AG08395 (cell line): ENCODE data around the gene NUDT8.

Source experiments
- DNase-seq: peaks from one replicate; pipeline ENCODE4 v3.0.0; 2012; ENCODE audit warnings: mixed read lengths, low spot score

NUDT8 gene, protein sequence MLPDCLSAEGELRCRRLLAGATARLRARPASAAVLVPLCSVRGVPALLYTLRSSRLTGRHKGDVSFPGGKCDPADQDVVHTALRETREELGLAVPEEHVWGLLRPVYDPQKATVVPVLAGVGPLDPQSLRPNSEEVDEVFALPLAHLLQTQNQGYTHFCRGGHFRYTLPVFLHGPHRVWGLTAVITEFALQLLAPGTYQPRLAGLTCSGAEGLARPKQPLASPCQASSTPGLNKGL

DNA sequence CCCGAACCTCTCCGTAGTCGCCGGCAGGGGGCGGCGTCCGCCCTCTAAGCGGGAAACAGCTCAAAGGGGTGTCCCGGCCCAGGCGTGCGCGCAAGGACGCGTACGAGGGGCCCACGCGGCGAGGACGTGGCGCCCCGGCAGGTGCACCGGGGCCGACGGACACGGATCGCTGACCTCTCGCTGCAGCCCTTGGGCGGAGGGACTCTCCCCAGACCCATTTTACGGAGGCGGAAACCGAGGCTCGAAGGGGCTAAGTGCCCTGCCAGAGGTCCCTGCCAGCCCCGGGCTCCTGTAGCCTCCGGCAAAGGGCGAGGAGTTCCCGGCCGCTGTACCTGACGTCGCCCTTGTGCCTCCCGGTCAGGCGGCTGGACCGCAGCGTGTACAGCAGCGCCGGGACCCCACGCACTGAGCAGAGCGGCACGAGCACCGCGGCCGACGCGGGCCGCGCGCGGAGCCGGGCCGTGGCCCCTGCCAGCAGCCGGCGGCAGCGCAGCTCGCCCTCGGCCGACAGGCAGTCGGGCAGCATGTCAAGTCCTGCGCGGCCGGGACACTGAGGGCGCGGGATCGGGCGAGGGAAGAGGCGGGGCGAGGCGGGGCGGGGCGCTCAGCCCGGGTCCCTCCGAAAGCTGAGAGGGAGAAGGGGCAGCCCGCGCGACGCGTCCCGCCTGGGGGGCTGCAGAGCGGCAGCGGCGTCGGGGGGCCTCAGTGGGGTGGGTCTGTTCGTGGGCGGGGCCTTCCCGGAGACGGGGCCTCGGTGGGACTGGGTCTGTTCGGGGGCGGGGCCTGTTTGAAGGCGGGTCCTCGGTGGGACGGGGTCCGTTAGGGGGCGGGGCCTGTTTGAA is at the start of gene NUDT8:
TSS of gene NUDT8 (minus strand) at position 552 of the 842 bp plus-strand sequence. CDS start at position 526, 26 bp downstream.
- DNase-seq = peak; percentile 83

DNA sequence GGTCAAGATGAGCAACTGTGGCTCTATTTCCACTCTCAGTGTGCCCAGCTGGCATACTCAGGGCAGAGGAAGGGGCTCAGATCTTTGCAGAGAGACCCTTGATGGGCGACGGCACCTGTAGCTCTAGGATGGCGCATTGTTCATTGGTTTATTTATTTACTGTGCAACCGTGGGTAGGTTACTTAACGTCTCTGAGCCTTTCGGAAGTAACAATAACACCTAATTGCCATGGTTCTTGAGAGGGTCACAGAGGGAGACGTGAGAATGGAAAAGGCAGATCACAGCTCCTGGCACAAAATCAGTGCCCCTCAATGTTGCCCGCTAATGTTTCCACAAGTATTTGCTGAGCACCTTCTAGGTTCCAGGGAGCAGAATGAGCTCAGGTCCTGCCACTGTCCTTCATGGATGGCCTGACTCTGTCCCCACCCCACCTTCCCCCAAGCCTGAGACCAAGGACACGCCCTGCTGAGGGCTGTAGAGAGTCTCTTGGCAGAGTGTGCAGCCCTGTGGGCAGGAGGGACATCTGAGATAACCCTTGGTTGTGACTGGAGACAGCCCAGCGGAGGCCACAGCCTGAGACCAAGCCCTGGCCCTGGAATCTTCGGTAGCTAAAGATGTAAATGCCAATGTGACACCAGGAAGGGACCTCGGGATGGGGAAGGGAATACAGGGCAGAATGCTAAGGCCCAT is 45.5 kb upstream of the NUDT8 start:
- no peak for DNase-seq

DNA sequence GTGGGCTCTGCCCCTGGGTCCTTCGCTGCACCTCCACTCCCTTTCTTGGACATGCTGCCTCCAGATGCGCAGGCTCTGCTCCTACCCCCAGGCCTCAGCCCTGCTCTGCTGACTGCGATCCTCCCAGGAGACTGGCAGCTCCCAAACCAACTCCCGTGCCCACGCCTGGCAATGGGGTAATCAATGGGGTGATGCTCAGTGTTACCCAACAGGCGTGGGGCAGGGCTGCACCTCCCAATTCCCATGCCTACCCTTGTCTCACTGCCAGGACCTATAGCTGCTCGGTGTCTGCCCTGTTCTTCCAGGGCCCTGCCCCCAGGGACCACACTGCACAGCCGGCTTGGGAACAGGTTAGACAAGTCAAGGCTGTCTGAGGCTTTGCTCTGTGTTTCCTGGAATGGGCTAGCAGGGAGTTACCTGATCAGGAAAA is 44.7 kb upstream of the NUDT8 start, which contains the start of gene ALDH3B2:
TSS of gene ALDH3B2 (minus strand) at position 182 of the 430 bp plus-strand sequence. CDS start 7,688 bp downstream, outside the sequence.
- DNase-seq = no peak

DNA sequence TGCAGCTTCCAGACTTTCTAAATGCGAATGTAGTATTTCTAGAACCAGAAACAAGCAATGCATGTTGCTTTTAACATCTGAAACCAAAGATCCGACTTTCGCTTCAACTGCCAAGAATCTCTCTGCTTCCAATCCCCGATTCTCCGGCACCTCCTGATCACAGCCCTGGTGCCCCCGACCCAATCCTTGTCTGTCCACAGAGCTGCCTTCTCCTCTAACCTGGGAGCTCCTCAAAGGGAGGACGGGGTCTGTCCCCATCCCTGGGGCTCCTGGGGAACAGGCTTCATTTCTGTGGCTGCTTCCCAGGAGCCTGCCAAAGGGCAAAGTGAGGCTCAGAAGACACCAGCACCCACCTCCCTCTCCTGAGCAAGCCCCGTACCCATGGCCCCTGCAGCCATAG is 44.2 kb upstream of the NUDT8 start:
- DNase-seq = no peak

DNA sequence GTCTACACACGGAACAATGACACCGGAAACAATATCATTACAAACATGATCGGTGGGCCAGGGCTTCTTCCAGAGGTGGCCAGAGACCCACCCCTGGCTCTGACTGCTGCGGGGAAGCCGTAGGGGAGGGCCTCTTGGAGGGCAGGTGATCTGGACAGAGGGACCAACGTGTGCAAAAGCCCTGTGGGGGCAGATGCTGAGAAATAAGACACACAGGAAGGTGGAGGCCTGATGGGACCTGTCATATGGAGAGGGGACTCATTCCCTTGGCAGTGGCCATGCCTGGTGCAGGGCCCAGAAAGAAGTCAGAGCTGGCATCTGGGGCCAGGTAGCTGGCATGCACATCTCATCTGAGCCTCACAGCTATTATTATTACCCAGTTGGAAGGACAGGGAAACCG is 43.6 kb upstream of the NUDT8 start:
- DNase-seq = no peak

DNA sequence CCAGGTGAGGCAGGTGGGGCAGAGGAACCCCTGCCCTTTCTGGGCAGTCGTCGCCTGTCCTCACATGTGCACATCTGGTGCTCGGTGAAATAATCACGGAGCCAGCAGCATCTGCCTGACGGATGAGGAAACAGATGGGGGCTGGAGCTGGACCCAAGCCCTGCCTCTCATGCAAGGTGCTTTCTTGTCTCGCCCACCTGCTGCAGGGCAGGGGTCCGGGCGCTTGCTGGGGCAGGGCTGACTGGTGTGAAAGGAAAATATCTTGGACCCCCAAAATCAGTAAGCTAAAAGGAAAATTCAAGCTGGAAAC is 41.4 kb upstream of the NUDT8 start:
- DNase-seq = no peak

DNA sequence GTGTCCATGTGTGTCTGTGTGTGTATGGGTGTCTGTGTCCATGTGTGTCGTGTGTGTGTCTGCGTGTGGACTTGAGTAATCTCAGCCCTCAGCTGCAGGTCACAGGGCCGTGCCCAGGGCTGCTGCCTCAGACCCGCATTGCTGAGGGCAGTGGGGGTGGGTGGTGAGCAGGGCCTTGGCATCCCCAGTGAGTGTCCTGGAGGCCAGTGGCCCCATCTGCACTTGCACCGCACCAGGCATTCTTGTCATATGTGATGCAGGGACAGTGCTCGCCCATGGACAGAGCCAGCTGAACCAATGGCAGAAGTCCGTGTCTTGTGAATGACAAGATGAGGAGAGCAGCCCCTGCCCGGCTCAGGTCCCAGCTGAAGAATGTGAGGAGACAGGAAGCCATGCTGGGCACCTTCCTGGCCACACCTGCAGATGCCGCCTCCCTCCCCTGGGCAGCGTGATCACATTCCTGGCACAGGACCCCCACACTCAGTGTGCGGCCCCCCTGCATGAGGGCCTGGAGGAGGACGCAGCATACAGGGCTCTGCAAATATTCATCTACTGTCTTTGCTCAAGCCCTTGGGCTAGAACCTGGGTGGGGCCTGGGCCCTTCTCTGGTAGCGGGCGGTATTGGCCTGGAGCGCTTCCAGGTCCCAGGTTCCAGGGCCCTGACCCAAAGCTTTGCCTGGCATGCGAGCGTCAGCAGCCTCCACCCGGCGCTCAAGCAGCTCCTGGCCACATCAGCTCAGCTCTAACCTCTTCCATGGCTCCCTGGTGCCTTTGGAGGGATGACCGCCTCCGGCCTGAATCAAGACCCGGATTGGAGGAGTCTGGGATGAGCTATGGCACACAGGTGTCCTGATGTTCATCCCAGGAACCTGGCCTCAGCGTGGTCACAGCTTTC is 40.8 kb upstream of the NUDT8 start:
- DNase-seq = no peak

DNA sequence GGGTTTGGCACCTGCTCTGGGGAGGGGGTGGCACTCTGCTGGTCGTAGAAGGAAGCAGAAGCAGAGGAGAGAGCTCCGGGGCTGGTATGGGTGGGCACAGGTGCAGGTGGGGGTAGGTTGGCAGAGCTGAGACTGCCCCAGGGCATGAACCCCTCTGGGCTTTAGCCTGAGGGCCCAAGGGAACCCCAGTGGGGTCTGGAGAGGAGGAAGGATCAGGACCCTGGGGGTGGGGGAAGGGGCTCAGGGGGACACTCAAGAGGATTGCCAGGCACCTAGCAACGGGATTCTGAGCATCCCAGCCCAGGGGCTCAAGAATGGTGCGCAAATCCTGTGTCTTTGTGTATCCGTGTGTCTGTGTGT is 38.4 kb upstream of the NUDT8 start:
- DNase-seq = no peak

DNA sequence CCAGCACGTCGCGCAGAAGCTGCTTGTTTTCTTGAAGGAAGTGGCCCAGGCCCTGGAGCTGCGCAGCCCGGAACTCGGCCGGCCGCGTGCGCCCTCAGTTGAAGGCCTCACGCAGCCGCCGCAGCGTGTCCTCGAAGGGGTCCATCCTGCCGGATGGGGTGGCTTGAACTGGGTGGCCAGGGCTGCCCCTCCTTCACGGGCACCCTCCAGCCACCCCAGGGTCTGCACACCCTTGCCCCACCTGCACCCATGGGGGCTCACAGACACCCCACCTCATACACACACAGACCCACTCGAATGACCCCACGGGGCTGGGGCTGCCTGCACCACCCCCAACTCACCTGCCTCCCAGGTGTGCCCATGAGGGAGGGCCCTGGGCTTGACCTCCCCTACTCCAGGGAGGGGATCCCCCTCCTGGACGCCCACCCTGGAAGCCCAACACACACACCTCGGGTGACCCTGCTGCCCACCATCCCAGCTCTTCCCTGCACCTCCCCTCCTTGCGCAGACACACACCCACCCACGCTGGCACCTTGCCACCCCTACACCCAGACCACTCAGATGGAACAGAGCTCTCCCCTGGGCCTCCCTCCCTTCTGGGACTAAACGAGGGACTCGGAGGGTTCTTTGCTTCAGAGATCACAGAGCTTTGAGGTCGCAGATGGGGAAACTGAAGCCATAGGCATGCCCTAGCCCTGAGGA is 37.9 kb upstream of the NUDT8 start:
- DNase-seq = no peak

DNA sequence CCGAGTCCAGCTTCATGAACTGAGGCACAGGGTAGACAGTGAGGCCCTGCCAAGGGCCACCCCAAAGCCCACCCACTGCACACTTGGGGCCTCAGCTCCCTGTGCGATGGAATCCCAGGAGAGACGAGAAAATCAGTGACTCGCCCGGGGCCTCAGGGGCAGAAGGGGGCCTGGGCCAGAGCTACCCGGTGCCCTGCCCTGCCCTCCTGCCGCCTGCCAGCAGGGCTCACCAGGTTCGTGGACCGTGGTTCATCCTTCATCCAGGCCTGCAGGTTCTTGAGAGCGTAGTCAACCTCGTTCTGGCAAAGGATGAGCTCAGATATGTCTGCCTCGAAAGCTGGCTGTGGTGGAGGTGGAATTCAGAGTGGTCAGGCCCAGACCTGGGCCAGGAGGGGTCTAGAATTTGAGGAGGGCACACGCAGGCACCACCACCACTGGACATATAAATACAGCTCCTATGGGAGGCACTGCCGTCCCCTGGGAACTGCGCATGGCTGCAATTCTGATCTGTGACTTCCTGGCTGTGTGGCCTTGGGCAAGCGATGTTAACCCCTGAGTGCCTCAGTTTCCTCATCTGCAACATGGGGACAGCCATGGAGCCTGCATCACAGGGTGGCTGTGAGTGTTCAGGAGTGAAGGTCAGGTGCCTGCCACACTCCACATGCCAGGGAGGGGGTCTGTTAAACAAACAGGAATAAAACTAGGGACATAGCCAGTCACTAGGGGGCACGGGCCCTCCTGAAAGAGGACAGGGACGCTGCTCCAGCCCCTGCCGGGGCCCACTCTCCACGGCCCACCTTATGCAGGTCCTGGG is 37.1 kb upstream of the NUDT8 start:
- DNase-seq = no peak

DNA sequence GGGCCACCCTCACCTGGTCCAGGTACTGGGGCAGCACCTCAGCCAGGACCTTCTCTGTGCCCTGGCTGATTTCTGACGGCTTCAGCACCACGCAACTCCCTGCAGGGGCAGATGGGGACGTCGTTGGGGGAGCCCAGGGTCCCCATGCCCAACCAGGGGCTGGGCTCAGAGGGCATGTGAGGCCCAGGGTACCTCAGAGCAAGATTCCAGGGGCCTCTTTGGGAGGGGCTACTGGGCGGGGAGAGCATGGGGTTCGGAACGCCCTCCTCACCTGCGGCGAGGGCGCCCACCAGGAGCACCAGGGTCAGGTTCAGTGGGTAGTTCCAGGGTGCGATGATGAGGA is 36.5 kb upstream of the NUDT8 start:
- DNase-seq = no peak

DNA sequence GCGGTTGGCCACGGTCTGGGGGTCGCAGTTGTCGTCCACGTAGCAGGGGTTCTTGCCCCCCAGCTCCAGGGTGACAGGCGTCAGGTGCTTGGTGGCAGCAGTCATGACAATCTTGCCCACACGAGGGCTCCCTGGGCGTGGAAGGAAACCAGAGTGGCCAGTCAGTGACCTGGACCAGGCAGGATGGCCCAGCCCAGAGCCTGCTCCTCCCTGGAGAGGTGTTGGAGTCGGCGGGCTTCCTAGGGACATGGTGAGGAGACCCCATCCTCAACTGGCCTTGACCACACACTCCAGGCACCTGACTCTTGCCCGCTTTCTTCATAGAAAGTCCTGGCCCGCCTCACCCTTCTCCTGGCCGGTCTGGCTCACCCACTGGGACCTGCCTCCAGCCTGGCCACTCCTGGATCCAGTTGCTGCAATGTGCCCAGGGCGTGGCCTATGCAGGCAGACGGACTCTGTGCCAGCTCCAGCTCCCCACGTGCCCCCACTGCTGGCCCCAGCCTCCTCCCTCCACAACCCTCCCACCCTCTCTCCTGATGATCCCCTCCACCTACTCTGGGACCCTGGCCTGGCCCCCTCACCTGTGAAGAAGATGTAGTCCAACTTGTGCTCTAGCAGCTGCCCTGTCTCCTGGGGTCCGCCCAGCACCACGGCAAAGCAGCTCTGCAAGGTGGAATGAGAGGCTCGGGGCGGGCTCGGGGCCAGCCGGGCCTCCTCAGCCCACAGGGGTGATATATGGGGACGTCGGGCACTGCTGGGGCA is 36.0 kb upstream of the NUDT8 start:
- no peak for DNase-seq

DNA sequence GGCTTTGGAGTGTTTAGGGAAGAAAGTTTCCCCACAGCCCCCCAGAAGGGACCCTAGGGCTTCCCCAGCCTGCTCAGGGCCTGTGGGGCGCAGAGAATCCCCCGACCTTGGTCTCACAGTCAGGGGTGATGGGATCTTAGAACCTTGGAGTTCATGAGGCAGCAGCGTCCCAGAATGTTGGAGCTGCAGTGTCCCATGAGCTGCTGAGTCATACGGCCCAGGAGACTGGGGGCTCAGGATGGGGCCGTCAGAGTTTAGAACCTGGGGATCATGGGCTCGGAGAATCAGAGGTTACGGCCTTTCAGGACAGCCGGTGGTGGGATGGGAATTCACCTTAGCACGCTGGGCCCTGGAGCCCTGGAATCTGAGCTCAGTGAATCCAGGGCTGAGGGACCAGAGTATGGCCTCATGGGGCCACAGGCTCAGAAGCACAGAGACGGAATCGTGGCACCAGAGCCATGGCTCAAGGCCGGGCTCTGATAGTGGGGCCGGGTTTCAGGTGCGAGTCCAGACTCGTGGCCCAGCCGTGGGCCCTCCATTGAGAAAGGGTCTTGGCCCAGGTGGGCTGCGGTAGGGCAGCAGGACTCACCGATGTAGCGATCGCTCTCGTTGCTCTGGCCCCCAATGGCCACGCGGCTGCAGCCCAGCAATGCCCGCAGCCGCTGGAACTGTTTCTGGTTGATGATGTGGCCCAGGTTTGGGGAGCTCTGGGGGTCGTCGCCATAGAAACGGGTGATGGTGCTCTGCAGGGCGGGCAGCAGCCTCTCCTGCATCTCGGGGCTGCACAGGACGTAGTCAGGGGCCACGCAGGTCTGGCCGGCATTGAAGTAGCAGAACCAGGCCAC is 35.2 kb upstream of the NUDT8 start:
- DNase-seq = no peak

DNA sequence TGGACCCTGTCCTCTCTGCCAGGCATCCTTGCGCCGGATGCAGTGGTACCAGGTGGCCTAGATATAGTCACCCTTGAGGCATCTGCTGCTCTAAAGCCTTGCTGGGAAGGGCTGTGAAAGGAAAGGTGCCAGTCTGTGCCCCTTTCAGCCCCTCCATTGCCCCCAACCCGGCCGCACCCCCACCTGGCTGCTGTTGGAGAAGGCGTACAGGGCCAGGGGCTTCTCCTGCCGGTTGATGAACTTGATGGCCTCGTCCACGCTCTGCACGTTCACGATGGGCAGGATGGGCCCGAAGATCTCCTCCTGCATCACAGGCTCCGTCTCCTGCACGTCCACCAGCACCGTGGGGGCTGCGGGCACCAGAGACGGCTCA is 34.5 kb upstream of the NUDT8 start:
- DNase-seq = no peak

DNA sequence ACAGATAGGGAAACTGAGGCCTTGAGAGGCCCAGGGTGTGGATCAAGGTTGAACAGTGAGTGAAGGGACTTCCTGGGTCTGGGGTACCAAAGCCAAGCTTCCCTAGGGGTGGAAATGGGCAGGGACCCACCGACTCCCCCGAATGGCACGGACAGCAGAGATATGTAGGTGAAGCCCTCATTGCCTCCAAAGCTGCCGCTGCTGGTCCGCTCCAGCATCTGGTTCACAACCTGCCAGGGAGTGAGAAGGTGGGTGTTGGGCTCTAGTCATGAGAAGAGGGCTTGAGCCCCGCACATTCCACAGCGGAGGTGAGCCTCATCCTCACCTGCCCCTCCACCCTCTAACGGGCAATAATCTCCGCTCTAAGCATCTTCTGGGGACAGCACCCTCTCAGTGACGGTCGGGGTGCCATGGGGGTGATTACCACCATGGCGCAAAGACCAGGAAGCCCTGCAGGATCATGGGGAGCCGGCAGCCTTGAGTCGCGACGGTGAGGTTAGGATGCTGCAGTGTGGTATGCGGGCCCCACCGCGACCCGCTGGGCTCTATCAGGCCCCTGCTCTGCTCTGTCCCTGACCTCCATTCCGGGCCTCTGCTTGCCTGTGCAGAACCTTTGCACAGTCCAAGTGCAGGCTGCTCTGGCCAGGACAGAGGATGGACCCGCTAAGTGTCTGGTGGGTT is 33.9 kb upstream of the NUDT8 start:
- DNase-seq = no peak

DNA sequence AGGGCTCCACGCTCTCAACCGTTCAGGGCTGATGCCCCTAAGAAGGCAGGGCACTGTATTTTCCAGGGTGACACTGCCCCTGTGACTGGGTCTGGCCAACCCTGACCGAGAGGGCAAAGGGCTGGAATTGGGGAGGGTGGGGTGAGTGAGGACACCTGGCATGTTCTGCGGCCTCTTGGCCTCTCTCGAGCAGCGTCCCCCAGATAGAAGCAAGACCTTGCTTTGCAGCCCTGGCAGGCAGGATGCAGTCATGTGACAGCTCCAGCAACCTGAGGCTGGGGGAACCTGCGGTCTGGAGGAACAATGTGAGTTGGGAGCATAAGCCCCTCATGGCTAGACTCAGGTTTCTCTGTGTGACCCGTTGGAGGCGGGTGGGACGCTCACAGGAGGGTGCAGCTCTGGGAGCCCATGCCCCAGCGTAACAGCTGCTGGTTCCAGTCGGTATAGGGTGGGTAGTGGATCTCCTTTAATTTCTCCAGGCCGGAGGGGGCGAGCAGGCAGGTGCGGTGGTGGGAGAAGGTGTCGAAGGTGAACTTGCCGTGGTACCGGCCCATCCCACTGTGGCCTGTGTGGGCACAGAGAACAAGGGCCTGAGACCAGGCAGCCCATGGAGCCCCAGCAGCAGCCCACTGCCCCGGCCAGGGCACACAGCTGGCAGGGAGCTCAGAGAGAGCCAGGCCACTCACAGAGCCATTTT is 33.2 kb upstream of the NUDT8 start:
- DNase-seq = no peak

DNA sequence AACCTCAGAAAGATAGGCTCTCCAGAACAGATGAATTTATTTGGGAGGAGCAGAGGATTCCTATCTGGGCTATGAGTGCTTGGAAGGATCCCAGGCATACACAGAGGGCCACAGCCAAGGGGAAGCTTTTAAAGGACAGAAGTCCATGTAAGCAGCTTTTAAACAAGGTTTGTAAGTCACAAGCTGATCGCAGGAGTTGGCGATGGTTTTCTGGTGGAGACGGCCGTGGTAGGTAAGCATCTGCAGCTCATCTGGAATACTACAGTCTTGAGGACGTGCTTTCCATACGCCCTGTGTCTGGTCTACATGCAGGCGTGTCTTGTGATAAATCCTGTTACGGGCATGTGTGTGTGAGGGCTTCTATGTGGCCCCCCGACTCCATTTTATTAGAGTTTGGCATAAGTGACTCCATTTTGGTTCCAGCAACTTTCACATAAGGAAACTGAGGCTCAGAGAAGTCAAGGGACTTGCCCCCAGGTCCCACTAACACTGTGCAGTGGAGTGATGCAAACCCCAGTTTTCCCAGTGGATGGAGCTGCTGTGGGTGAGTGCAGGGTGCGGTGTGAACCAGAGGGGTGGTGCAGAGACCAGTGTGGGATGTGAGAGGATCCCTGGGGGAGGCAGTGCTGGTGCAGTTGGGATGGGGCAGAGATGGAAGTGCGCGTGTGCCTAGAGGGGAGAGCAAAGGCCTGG is 32.6 kb upstream of the NUDT8 start:
- no peak for DNase-seq
